ENCODE results near the gene DNAH14. TPM values are rescaled to one million over a fixed set of nuclear protein-coding genes. Genes with fewer than 3 reads are reported as not detected.

The DNAH14 gene
- total and polyA plus RNA-seq, 2 donors (not counting 3 experiments of a cell fraction or from before 2014, with no cell fraction given), result 1.5 to 7.1 TPM

DNA sequence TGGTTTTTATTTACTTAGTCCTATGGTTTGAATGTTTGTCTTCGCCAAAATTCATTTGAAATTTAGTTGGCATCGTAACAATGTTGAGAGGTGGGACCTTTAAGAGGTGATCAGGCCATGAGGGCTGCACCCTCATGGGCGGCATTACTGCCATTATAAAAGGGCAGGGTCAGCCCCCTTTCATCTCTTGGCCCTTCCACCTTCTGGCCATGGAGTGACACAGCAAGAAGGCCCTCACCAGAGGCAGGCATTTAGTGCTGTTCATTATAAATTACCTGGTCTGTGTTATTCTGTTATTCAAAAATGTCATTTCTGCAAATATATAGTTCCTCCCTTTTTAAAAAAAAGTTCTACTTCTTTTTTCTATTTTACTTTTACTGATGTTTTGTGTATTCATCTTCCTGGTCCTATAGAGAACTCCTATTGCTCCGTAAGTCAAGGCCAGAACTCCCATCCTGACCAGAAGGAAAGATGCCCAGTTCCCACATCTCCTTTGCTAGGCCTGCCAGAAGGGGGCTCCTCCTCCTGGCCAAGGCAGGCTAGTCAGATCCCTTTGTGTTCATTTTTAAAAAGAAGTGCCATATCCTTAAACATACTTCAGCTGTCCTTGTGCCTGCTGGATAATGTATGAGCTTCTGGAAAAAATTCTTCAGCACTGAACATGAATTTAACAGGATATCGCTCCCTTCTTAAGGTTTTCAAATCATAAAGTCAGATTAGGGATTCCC, 508.4 kb downstream of the DNAH14 start:
- Histone ChIP-seq H3K9ac (replicated peaks; ENCODE audit: extremely low read depth, insufficient read depth, low read length) (no peak overlapping the region), H2AFZ (ENCODE audit: low read depth, low read length) (no peak overlapping the region), H3K4me2 (ENCODE audit: insufficient read depth, low read length) (no peak overlapping the region), H3K27me3 (ENCODE audit: control insufficient read depth in 2 of 2, insufficient read depth in 2 of 2, low read length in 2 of 2) (peaks cover 1 to 2% of the 10 kb centered on the region in 2 experiments), H3K9me1 (replicated peaks; ENCODE audit: control insufficient read depth, extremely low read depth, insufficient read depth, low read length) (no peaks in the 10 kb centered on the region), H3K36me3 (ENCODE audit: control insufficient read depth in 2 of 2, extremely low read depth in 1 of 2, insufficient read depth in 2 of 2, low read length in 2 of 2) (no peaks in the 10 kb centered on the region), H3K27ac (ENCODE audit: insufficient read depth, low read depth, low read length) (no peak overlapping the region), H4K20me1 (replicated peaks; ENCODE audit: control insufficient read depth, extremely low read depth, insufficient read depth, low read length) (no peaks in the 10 kb centered on the region), H3K4me3 (replicated peaks in 1 of 3; ENCODE audit: insufficient read depth in 1 of 3, low read depth in 1 of 3, low read length in 3 of 3) (no peak overlapping the region), H3K4me1 (ENCODE audit: control insufficient read depth, extremely low read depth, insufficient read depth, low read length) (peaks cover 1% of the 10 kb centered on the region), H3K79me2 (ENCODE audit: control insufficient read depth, insufficient read depth, low read length) (no peaks in the 10 kb centered on the region), H3K9me3 (replicated peaks; ENCODE audit: control insufficient read depth, insufficient read depth, low read length) (no peaks in the 10 kb centered on the region)
- peak; percentile 78 for FAIRE-seq
- CTCF ChIA-PET, result no interaction called here
- intact Hi-C loops (cut with micrococcal nuclease) (no loop called here), dilution Hi-C loops (cut with MboI; ENCODE audit: extremely low pct_ligation_motif_present, low sequenced_read_pairs) (no loop called here)
- TF ChIP-seq EZH2 (IDR thresholded peaks at IDR 0.05; ENCODE audit: borderline replicate concordance, low read depth, low read length, severe bottlenecking), result no peak
- no peak for TF ChIP-seq POLR2AphosphoS5 (IDR thresholded peaks at IDR 0.05; ENCODE audit: insufficient read depth, low read depth, low read length)
- TF ChIP-seq JUN (IDR thresholded peaks at IDR 0.05; ENCODE audit: borderline replicate concordance, insufficient read depth, insufficient read length, low read depth), result no peak
- TF ChIP-seq FOS (IDR thresholded peaks at IDR 0.05; ENCODE audit: borderline replicate concordance, insufficient read depth, low read length), result no peak
- TF ChIP-seq, protein P1, sequence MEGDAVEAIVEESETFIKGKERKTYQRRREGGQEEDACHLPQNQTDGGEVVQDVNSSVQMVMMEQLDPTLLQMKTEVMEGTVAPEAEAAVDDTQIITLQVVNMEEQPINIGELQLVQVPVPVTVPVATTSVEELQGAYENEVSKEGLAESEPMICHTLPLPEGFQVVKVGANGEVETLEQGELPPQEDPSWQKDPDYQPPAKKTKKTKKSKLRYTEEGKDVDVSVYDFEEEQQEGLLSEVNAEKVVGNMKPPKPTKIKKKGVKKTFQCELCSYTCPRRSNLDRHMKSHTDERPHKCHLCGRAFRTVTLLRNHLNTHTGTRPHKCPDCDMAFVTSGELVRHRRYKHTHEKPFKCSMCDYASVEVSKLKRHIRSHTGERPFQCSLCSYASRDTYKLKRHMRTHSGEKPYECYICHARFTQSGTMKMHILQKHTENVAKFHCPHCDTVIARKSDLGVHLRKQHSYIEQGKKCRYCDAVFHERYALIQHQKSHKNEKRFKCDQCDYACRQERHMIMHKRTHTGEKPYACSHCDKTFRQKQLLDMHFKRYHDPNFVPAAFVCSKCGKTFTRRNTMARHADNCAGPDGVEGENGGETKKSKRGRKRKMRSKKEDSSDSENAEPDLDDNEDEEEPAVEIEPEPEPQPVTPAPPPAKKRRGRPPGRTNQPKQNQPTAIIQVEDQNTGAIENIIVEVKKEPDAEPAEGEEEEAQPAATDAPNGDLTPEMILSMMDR (IDR thresholded peaks at IDR 0.05; ENCODE audit: extremely low read depth in 1 of 2, insufficient read depth in 1 of 2, low read depth in 1 of 2, low read length in 2 of 2), result peak; percentile 52 to 70
- no TSS peak for BruUV-seq (replicated peaks)
- POLR2A ChIA-PET, result no interaction called here
- peak; percentile 63 for DNase-seq (ENCODE audit: low read depth, low spot score)

All from endothelial cell of umbilical vein (primary cell).